OCI-M2 (cell line): ENCODE measurements around the gene CNNM4.
A peak's percentile ranks its signal among the peaks of the same experiment; 100 is the strongest.

Experiments used
- DNase-seq: peaks from one replicate; lab custom pipeline; 2025; ENCODE audit not compliant: unreplicated experiment; lab: John Stamatoyannopoulos, UW

CNNM4 gene

GRCh38 chr2:96810783-96811192, 50.1 kb downstream of the CNNM4 start:
- no peak for DNase-seq

- DNase-seq: no peak
Measured at GRCh38 chr2:96811917-96812316, 51.2 kb downstream of the CNNM4 start.

GRCh38 chr2:96813656-96814055, 53.0 kb downstream of the CNNM4 start:
- no peak for DNase-seq

GRCh38 chr2:96815326-96816126, 54.8 kb downstream of the CNNM4 start:
- DNase-seq: no peak

GRCh38 chr2:96816127-96816835, 55.6 kb downstream of the CNNM4 start, which contains the start of gene CNNM3:
TSS of gene CNNM3 (plus strand) at chr2:96816268. CDS start at chr2:96816278, 10 bp downstream.
- peak; percentile 33 for DNase-seq

GRCh38 chr2:96816836-96817702, 56.4 kb downstream of the CNNM4 start:
- no peak for DNase-seq

GRCh38 chr2:96817882-96818281, 57.2 kb downstream of the CNNM4 start:
- DNase-seq: no peak

- no peak for DNase-seq
Measured at GRCh38 chr2:96819128-96819875, 58.6 kb downstream of the CNNM4 start.

GRCh38 chr2:96819876-96820511, 59.3 kb downstream of the CNNM4 start:
- no peak for DNase-seq

- DNase-seq: no peak
Measured at GRCh38 chr2:96821113-96821675, 60.5 kb downstream of the CNNM4 start.

- DNase-seq: no peak
Measured at GRCh38 chr2:96822786-96823185, 62.1 kb downstream of the CNNM4 start.

- no peak for DNase-seq
Measured at GRCh38 chr2:96823198-96823597, 62.5 kb downstream of the CNNM4 start.

GRCh38 chr2:96824079-96824870, 63.6 kb downstream of the CNNM4 start:
- no peak for DNase-seq

- DNase-seq: no peak
Measured at GRCh38 chr2:96825057-96825456, 64.4 kb downstream of the CNNM4 start.

- no peak for DNase-seq
Measured at GRCh38 chr2:96826546-96827278, 66.0 kb downstream of the CNNM4 start.

GRCh38 chr2:96828436-96828835, 67.7 kb downstream of the CNNM4 start:
- no peak for DNase-seq

- DNase-seq: no peak
Measured at GRCh38 chr2:96828874-96829273, 68.2 kb downstream of the CNNM4 start.

GRCh38 chr2:96830044-96830562, 69.4 kb downstream of the CNNM4 start:
- DNase-seq: no peak
